ENCODE results near the gene CPSF2. TPM values are rescaled to one million over a fixed set of nuclear protein-coding genes. Genes with fewer than 3 reads are reported as not detected.

Gene CPSF2
- total RNA-seq (10 to 100 TPM in 3 of 5 donors, 1 to 10 TPM in 2; 5.8 to 36.6 (median 24.3) TPM), polyA plus RNA-seq (1 to 10 TPM; 5.5 to 8.3 (median 7.2) TPM)
- long read RNA-seq, donor 1: 0 reads
- long read RNA-seq, donor 2, full-length matches to known transcripts: 1 of 1 reads
- long read RNA-seq, donor 2, partial matches to known transcripts: 0 of 1 reads
- long read RNA-seq, donor 2, other reads (novel, unspliced or antisense): 0 of 1 reads
- long read RNA-seq, donor 3, full-length matches to known transcripts: 1 of 1 reads
- long read RNA-seq, donor 3, partial matches to known transcripts: 0 of 1 reads
- long read RNA-seq, donor 3, other reads (novel, unspliced or antisense): 0 of 1 reads
- long read RNA-seq, donor 4: 0 reads
- long read RNA-seq, donor 5: 0 reads
- long read RNA-seq, donor 6, full-length matches to known transcripts: 1 of 19 reads
- long read RNA-seq, donor 6, partial matches to known transcripts: 18 of 19 reads
- long read RNA-seq, donor 6, other reads (novel, unspliced or antisense): 0 of 19 reads
- long read RNA-seq, donor 7, full-length matches to known transcripts: 3 of 3 reads
- long read RNA-seq, donor 7, partial matches to known transcripts: 0 of 3 reads
- long read RNA-seq, donor 7, other reads (novel, unspliced or antisense): 0 of 3 reads
- long read RNA-seq, donor 8: 0 reads
- long read RNA-seq, donor 9, full-length matches to known transcripts: 1 of 1 reads
- long read RNA-seq, donor 9, partial matches to known transcripts: 0 of 1 reads
- long read RNA-seq, donor 9, other reads (novel, unspliced or antisense): 0 of 1 reads
- long read RNA-seq, donor 10, full-length matches to known transcripts: 1 of 1 reads
- long read RNA-seq, donor 10, partial matches to known transcripts: 0 of 1 reads
- long read RNA-seq, donor 10, other reads (novel, unspliced or antisense): 0 of 1 reads

- Histone ChIP-seq H3K9me3 (no peaks in the 10 kb centered on the region), H3K27me3 (no peaks in the 10 kb centered on the region), H3K4me3 (peak within 1 kb of the TSS; percentile 82 to 93 (median 89)), H3K36me3 (peaks cover 0 to 36% (median 25%) of the 10 kb centered on the region in 4 donors), H3K27ac (peak within 1 kb of the TSS; percentile 92 to 98 (median 94)), H3K4me1 (peaks cover 26 to 78% (median 47%) of the 10 kb centered on the region in 4 donors)
- DNase-seq: peak; percentile 82 to 95
- intact Hi-C loops (cut with DNase I; ENCODE audit: low total_unique reads): no loop called here
- TF ChIP-seq POLR2AphosphoS5 (IDR thresholded peaks at IDR 0.05) (peak; percentile 40 to 74 (median 60)), POLR2A (IDR thresholded peaks at IDR 0.05) (peak in 1 of 4 donors; percentile 49), EP300 (IDR thresholded peaks at IDR 0.05) (no peak)
- TF ChIP-seq, protein P1, sequence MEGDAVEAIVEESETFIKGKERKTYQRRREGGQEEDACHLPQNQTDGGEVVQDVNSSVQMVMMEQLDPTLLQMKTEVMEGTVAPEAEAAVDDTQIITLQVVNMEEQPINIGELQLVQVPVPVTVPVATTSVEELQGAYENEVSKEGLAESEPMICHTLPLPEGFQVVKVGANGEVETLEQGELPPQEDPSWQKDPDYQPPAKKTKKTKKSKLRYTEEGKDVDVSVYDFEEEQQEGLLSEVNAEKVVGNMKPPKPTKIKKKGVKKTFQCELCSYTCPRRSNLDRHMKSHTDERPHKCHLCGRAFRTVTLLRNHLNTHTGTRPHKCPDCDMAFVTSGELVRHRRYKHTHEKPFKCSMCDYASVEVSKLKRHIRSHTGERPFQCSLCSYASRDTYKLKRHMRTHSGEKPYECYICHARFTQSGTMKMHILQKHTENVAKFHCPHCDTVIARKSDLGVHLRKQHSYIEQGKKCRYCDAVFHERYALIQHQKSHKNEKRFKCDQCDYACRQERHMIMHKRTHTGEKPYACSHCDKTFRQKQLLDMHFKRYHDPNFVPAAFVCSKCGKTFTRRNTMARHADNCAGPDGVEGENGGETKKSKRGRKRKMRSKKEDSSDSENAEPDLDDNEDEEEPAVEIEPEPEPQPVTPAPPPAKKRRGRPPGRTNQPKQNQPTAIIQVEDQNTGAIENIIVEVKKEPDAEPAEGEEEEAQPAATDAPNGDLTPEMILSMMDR (IDR thresholded peaks at IDR 0.05): peak in 1 of 7 experiments; percentile 29
- WGBS, 5 donors: 0 to 1% (median 0%) methylated on average over 52 to 55 of the region's 55 CpGs
Observed at GRCh38 chr14:92121670-92122350, at the start of gene CPSF2, which contains the start of gene NDUFB1. Gene CPSF2 (plus strand): TSS chr14:92121969. CDS start chr14:92130985, 9,016 bp downstream. Gene NDUFB1 (minus strand): TSS chr14:92121706. CDS start chr14:92117637, 4,069 bp downstream.

GRCh38 chr14:92074555-92074954, 47.2 kb upstream of the CPSF2 start:
- DNase-seq: no peak
- Histone ChIP-seq H3K27me3 (no peaks in the 10 kb centered on the region), H3K4me3 (no peak overlapping the region), H3K36me3 (peaks cover 29 to 96% (median 92%) of the 10 kb centered on the region in 4 donors), H3K9me3 (no peaks in the 10 kb centered on the region), H3K4me1 (no peaks in the 10 kb centered on the region), H3K27ac (no peak overlapping the region)
- TF ChIP-seq EP300 (IDR thresholded peaks at IDR 0.05) (no peak), POLR2A (IDR thresholded peaks at IDR 0.05) (no peak), POLR2AphosphoS5 (IDR thresholded peaks at IDR 0.05) (no peak)
- TF ChIP-seq, protein P1 (IDR thresholded peaks at IDR 0.05): no peak
- intact Hi-C loops (cut with DNase I; ENCODE audit: low total_unique reads): no loop called here

- Histone ChIP-seq H3K27me3 (no peaks in the 10 kb centered on the region), H3K4me1 (no peaks in the 10 kb centered on the region), H3K36me3 (peaks cover 22 to 89% (median 86%) of the 10 kb centered on the region in 4 donors), H3K9me3 (no peaks in the 10 kb centered on the region), H3K27ac (no peak overlapping the region), H3K4me3 (no peak overlapping the region)
- intact Hi-C loops (cut with DNase I; ENCODE audit: low total_unique reads): no loop called here
- no peak for DNase-seq
- 69 to 84% (median 78%) methylated on average over 5 of the region's 5 CpGs for WGBS, 5 donors
- TF ChIP-seq, protein P1 (IDR thresholded peaks at IDR 0.05): no peak
- no peak for TF ChIP-seq EP300 (IDR thresholded peaks at IDR 0.05)
- no peak for TF ChIP-seq POLR2A (IDR thresholded peaks at IDR 0.05)
- TF ChIP-seq POLR2AphosphoS5 (IDR thresholded peaks at IDR 0.05): no peak
Observed at GRCh38 chr14:92088494-92088893, 33.3 kb upstream of the CPSF2 start.

Measured in stomach (tissue), 19 donors.